Endodermal cell (in vitro differentiated cells): Measurements from ENCODE around the gene METTL2B. TPM values are rescaled to one million over a fixed set of nuclear protein-coding genes. Genes with fewer than 3 reads are reported as not detected.
"Not testable (repeated sequence)": the region's sequence is repeated elsewhere in the genome, so short reads cannot be mapped to it uniquely, and the experiment has no call there.

Experiments used
- DNase-seq: peaks from one replicate; pipeline ENCODE4 v3.0.0-alpha.2; 2017
- H3K27ac ChIP-seq: 2 replicates; pipeline ENCODE4 v1.5.1; 2013; ENCODE audit warnings: mild to moderate bottlenecking, low read depth, low read length, moderate library complexity
- H3K27me3 ChIP-seq: 2 replicates; pipeline ENCODE4 v1.6.1; 2013; ENCODE audit warnings: mild to moderate bottlenecking, low read length, moderate library complexity; ENCODE audit not compliant: insufficient read depth, control insufficient read depth, poor library complexity, severe bottlenecking
- H3K36me3 ChIP-seq: 2 replicates; pipeline ENCODE4 v1.7.0; 2013; ENCODE audit warnings: mild to moderate bottlenecking, low read length, moderate library complexity; ENCODE audit not compliant: control insufficient read depth, insufficient read depth
- H3K4me1 ChIP-seq: one replicate; pipeline ENCODE4 v1.7.0; 2013; ENCODE audit warnings: low read length; ENCODE audit not compliant: control insufficient read depth, insufficient read depth
- H3K4me3 ChIP-seq: 2 replicates; pipeline ENCODE4 v1.5.1; 2013; ENCODE audit warnings: mild to moderate bottlenecking, low read length, moderate library complexity
- H3K9ac ChIP-seq: 2 replicates; pipeline ENCODE4 v1.6.1; 2013; ENCODE audit warnings: mild to moderate bottlenecking, low read length, moderate library complexity; ENCODE audit not compliant: poor library complexity, severe bottlenecking; ENCODE audit errors: extremely low read depth
- H3K9me3 ChIP-seq: 2 replicates; pipeline ENCODE4 v1.6.1; 2013; ENCODE audit warnings: mild to moderate bottlenecking, low read length, moderate library complexity; ENCODE audit not compliant: control insufficient read depth
- H3K27ac Mint-ChIP-seq: 2 replicates; pipeline ENCODE4 v1.8.0; 2020; ENCODE audit warnings: mixed read lengths
- H3K27me3 Mint-ChIP-seq: 2 replicates; pipeline ENCODE4 v1.8.0; 2021; ENCODE audit warnings: mild to moderate bottlenecking, mixed read lengths; ENCODE audit not compliant: insufficient read depth
- H3K36me3 Mint-ChIP-seq: 2 replicates; pipeline ENCODE4 v1.8.0; 2020; ENCODE audit warnings: low read depth, mixed read lengths
- H3K4me1 Mint-ChIP-seq: 2 replicates; pipeline ENCODE4 v1.8.0; 2020; ENCODE audit warnings: mixed read lengths
- H3K4me3 Mint-ChIP-seq: 2 replicates; pipeline ENCODE4 v1.8.0; 2020; ENCODE audit warnings: mild to moderate bottlenecking, moderate library complexity, mixed read lengths
- H3K9me3 Mint-ChIP-seq: 2 replicates; pipeline ENCODE4 v1.8.0; 2020; ENCODE audit warnings: mild to moderate bottlenecking, mixed read lengths
- WGBS, 2 experiments: methylation state at CpG; one replicate each; pipeline versions ENCODE4 v1.1.5 to v1.1.7; 2013; ENCODE audit warnings: missing lambda C conversion rate in 2 of 2, mixed read lengths in 1 of 2; ENCODE audit not compliant: insufficient coverage in 1 of 2, insufficient read length in 1 of 2; 5-methylcytosine and 5-hydroxymethylcytosine counted together
- total RNA-seq, 2 donors: library from RNA; stranded (reverse); fragmentation: NEBNext Ultra II Directional in 1 of 2; extraction: Animal tissue kit (Norgen Biotek cat#: 25700) in 1 of 2; gene quantifications; 2 replicates in 1 of 2; 3 replicates in 1 of 2; pipeline ENCODE4 v1.2.1, GENCODE V29; 2021
- TF ChIP-seq, protein P1 (sequence below): fragments of 200-600 bp; sonication (generic); conservative IDR thresholded peaks from 2 replicates; pipeline ENCODE4 v1.5.0; 2021; ENCODE audit warnings: antibody characterized with exemption, mild to moderate bottlenecking

The METTL2B gene
- total RNA-seq, 2 donors from 2014 or later: 39.8 to 50.5 TPM

DNA sequence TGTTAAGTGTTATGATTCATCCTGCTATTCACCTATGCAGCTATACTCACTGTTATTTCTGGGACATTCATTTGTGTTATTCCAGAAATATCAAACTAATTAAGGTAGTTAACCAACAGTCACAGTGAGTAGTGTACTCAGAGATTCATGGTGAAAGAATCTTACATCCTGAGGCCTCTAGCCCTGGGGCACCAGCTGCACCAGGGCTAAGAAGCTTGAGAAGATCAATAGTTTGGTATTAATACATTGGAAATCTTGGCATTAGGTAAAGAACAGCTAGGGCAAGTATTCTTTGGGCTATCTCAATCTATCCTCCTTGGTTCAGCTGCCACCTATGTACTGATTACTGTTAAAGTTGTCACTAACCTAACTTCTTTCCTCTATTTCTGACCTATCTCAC, 9.7 kb upstream of the METTL2B start:
- not testable (repeated sequence) for H3K36me3 ChIP-seq, H3K27me3 ChIP-seq, DNase-seq, H3K4me3 ChIP-seq, H3K4me3 Mint-ChIP-seq, H3K27ac Mint-ChIP-seq, H3K27me3 Mint-ChIP-seq, H3K9me3 ChIP-seq, H3K4me1 ChIP-seq, H3K9ac ChIP-seq, H3K4me1 Mint-ChIP-seq, H3K27ac ChIP-seq
- Mint-ChIP-seq H3K36me3 (peaks cover 22% of the 10 kb centered on the region), H3K9me3 (peaks cover 14% of the 10 kb centered on the region)

DNA sequence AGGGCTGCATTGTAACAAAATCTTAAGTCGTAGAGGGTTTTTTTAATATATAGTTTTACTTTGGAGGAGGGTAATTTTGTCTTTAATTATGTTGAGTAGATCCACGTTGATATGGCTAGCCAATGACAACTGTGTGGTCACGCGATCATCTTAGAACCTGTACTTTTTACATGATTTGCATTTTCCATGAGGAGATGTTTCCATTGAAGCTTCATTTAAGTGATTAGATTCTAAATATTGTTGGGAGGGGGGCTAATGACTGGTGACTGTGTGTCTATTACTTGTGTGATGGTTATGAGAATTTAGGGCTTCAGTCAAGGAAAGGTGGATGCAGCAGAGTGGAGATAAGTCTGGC, 765 bp downstream of the METTL2B start:
- H3K27me3 ChIP-seq, H3K9me3 Mint-ChIP-seq, H3K27me3 Mint-ChIP-seq, H3K4me1 ChIP-seq, H3K9me3 ChIP-seq, DNase-seq: not testable (repeated sequence)
- Mint-ChIP-seq H3K36me3 (peaks cover 29% of the 10 kb centered on the region), H3K4me3 (peak overlapping the region; percentile 99), H3K4me1 (peaks cover 12% of the 10 kb centered on the region), H3K27ac (peak overlapping the region; percentile 99)
- H3K27ac ChIP-seq: peak overlapping the region; percentile 89
- H3K9ac ChIP-seq: peak overlapping the region; percentile 90
- 4 to 10% methylated on average over 4 of the region's 4 CpGs for WGBS, 2 experiments
- H3K4me3 ChIP-seq: peak overlapping the region; percentile 95
- peaks cover 25% of the 10 kb centered on the region for H3K36me3 ChIP-seq

DNA sequence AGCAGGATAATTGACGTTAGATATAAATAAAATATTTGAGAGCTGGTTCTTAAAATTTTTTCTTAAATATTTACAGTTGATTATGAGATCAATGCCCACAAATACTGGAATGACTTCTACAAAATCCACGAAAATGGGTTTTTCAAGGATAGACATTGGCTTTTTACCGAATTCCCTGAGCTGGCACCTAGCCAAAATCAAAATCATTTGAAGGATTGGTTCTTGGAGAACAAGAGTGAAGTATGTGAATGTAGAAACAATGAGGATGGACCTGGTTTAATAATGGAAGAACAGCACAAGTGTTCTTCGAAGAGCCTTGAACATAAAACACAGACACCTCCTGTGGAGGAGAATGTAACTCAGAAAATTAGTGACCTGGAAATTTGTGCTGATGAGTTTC, 2.5 kb downstream of the METTL2B start:
- not testable (repeated sequence) for H3K4me3 Mint-ChIP-seq, H3K27ac Mint-ChIP-seq, DNase-seq, H3K27me3 Mint-ChIP-seq, H3K4me1 ChIP-seq, H3K27ac ChIP-seq, H3K9me3 ChIP-seq, H3K4me3 ChIP-seq, H3K9me3 Mint-ChIP-seq, H3K9ac ChIP-seq, H3K27me3 ChIP-seq
- H3K36me3 ChIP-seq: peaks cover 34% of the 10 kb centered on the region
- Mint-ChIP-seq H3K36me3 (peaks cover 35% of the 10 kb centered on the region), H3K4me1 (peaks cover 12% of the 10 kb centered on the region)
- WGBS, 2 experiments: 89 to 100% methylated on average over 1 to 3 of the region's 4 CpGs

GRCh38 chr7:128488134-128488533, 11.6 kb downstream of the METTL2B start:
- not testable (repeated sequence) for H3K27ac Mint-ChIP-seq, H3K27me3 Mint-ChIP-seq, H3K9ac ChIP-seq, H3K27me3 ChIP-seq, H3K36me3 ChIP-seq, H3K9me3 ChIP-seq, H3K4me1 ChIP-seq, H3K27ac ChIP-seq, H3K9me3 Mint-ChIP-seq, H3K4me1 Mint-ChIP-seq, DNase-seq, H3K4me3 Mint-ChIP-seq, H3K4me3 ChIP-seq
- 98 to 100% methylated on average over 2 to 5 of the region's 6 CpGs for WGBS, 2 experiments
- H3K36me3 Mint-ChIP-seq: peaks cover 47% of the 10 kb centered on the region

DNA sequence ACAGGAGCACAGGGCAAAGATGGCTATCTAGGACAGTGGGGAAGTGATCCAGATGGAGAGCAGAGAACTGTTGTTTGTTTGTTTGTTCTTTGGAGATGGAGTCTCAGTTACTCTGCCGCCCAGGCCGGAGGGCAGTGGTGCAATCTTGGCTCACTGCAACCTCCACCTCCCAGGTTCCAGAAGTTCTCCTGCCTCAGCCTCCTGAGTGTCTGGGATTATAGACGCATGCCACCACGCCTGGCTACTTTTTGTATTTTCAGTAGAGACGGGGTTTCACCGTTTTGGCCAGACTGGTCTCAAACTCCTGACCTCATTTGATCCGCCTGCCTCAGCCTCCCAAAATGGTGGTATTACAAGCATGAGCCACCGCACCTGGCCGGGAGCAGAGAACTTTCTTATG, 20.9 kb downstream of the METTL2B start:
- no peaks in the 10 kb centered on the region for H3K4me1 Mint-ChIP-seq
- TF ChIP-seq, protein P1, sequence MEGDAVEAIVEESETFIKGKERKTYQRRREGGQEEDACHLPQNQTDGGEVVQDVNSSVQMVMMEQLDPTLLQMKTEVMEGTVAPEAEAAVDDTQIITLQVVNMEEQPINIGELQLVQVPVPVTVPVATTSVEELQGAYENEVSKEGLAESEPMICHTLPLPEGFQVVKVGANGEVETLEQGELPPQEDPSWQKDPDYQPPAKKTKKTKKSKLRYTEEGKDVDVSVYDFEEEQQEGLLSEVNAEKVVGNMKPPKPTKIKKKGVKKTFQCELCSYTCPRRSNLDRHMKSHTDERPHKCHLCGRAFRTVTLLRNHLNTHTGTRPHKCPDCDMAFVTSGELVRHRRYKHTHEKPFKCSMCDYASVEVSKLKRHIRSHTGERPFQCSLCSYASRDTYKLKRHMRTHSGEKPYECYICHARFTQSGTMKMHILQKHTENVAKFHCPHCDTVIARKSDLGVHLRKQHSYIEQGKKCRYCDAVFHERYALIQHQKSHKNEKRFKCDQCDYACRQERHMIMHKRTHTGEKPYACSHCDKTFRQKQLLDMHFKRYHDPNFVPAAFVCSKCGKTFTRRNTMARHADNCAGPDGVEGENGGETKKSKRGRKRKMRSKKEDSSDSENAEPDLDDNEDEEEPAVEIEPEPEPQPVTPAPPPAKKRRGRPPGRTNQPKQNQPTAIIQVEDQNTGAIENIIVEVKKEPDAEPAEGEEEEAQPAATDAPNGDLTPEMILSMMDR: no peak
- 96% methylated on average over 8 to 9 of the region's 9 CpGs for WGBS, 2 experiments
- no peaks in the 10 kb centered on the region for H3K27me3 Mint-ChIP-seq
- Histone ChIP-seq H3K9ac (no peak overlapping the region), H3K27ac (no peak overlapping the region), H3K27me3 (no peaks in the 10 kb centered on the region), H3K9me3 (no peaks in the 10 kb centered on the region), H3K36me3 (peaks cover 60% of the 10 kb centered on the region), H3K4me3 (no peak overlapping the region), H3K4me1 (no peaks in the 10 kb centered on the region)
- no peaks in the 10 kb centered on the region for H3K9me3 Mint-ChIP-seq
- peaks cover 60% of the 10 kb centered on the region for H3K36me3 Mint-ChIP-seq
- DNase-seq: no peak
- no peak overlapping the region for H3K27ac Mint-ChIP-seq
- no peak overlapping the region for H3K4me3 Mint-ChIP-seq

DNA sequence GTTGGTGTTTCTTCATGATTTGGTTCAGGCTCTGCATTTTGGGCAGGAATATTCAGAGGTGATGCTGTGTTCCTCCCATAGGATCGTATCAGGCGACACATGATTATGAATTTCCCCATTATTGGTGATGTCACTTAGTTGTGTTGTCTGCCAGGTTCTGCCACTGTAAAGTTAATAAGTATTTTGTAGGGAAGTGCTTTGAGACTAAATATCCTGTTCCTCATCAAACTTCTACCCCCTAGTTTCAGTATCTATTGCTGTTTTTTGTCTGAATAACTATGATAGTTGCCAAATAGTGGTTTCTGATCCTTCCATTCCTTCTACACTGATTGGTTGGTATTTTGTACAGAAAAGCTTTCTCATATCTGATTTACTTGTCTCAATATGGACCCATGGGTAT, 28.9 kb downstream of the METTL2B start:
- DNase-seq, H3K9ac ChIP-seq, H3K4me1 ChIP-seq, H3K4me3 Mint-ChIP-seq, H3K27me3 ChIP-seq, H3K27ac ChIP-seq, H3K4me3 ChIP-seq, H3K27ac Mint-ChIP-seq, H3K4me1 Mint-ChIP-seq, H3K9me3 ChIP-seq, H3K9me3 Mint-ChIP-seq, H3K27me3 Mint-ChIP-seq: not testable (repeated sequence)
- 100% methylated on average over 2 of the region's 2 CpGs; no CpG with 5 or more reads in 1 of the 2 experiments for WGBS, 2 experiments
- peaks cover 25% of the 10 kb centered on the region for H3K36me3 Mint-ChIP-seq
- peaks cover 11% of the 10 kb centered on the region for H3K36me3 ChIP-seq

GRCh38 chr7:128506819-128507218, 30.3 kb downstream of the METTL2B start:
- not testable (repeated sequence) for H3K4me1 Mint-ChIP-seq, H3K36me3 ChIP-seq, H3K27me3 ChIP-seq, H3K9ac ChIP-seq, H3K27ac ChIP-seq, H3K27me3 Mint-ChIP-seq, DNase-seq, H3K4me3 Mint-ChIP-seq, H3K27ac Mint-ChIP-seq, H3K9me3 ChIP-seq, H3K4me1 ChIP-seq, H3K4me3 ChIP-seq, H3K9me3 Mint-ChIP-seq
- peaks cover 11% of the 10 kb centered on the region for H3K36me3 Mint-ChIP-seq
- WGBS, 2 experiments: 86 to 93% methylated on average over 1 to 3 of the region's 3 CpGs
